CD1c-positive myeloid dendritic cell (primary cell): ENCODE data around the gene AGAP1.

Experiments
- DNase-seq: peaks from one replicate; pipeline ENCODE4 v3.0.0-alpha.2; 2016; ENCODE audit errors: extremely low spot score

The AGAP1 gene

GRCh38 chr2:235508371-235509160 is 14.7 kb downstream of the AGAP1 start:
- no peak for DNase-seq

- no peak for DNase-seq
These were observed 16.5 kb downstream of the AGAP1 start for GRCh38 chr2:235510318-235510717.

GRCh38 chr2:235511187-235511661 is 17.4 kb downstream of the AGAP1 start:
- DNase-seq, result no peak

GRCh38 chr2:235511751-235512698 is 18.2 kb downstream of the AGAP1 start:
- DNase-seq, result no peak

GRCh38 chr2:235512699-235513053 is 18.8 kb downstream of the AGAP1 start:
- DNase-seq, result no peak

- DNase-seq, result no peak
These were observed 20.3 kb downstream of the AGAP1 start for GRCh38 chr2:235513984-235514626.

GRCh38 chr2:235514627-235515363 is 21.0 kb downstream of the AGAP1 start:
- no peak for DNase-seq

- no peak for DNase-seq
These were observed 21.5 kb downstream of the AGAP1 start for GRCh38 chr2:235515364-235515742.

- no peak for DNase-seq
These were observed 22.0 kb downstream of the AGAP1 start for GRCh38 chr2:235515821-235516220.

- DNase-seq, result no peak
These were observed 22.4 kb downstream of the AGAP1 start for GRCh38 chr2:235516257-235516656.

GRCh38 chr2:235518322-235519090 is 24.7 kb downstream of the AGAP1 start:
- DNase-seq, result no peak

- no peak for DNase-seq
These were observed 26.9 kb downstream of the AGAP1 start for GRCh38 chr2:235520787-235521186.

GRCh38 chr2:235521844-235522243 is 28.0 kb downstream of the AGAP1 start:
- DNase-seq, result no peak

GRCh38 chr2:235523021-235523420 is 29.2 kb downstream of the AGAP1 start:
- no peak for DNase-seq

GRCh38 chr2:235523486-235524150 is 29.8 kb downstream of the AGAP1 start:
- DNase-seq, result no peak

- no peak for DNase-seq
These were observed 32.3 kb downstream of the AGAP1 start for GRCh38 chr2:235526166-235526565.

- no peak for DNase-seq
These were observed 34.1 kb downstream of the AGAP1 start for GRCh38 chr2:235527806-235528469.

- no peak for DNase-seq
These were observed 35.8 kb downstream of the AGAP1 start for GRCh38 chr2:235529621-235530020.

- no peak for DNase-seq
These were observed 36.9 kb downstream of the AGAP1 start for GRCh38 chr2:235530735-235531134.

GRCh38 chr2:235532307-235532706 is 38.5 kb downstream of the AGAP1 start:
- no peak for DNase-seq
